KOPT-K1 (cell line): ENCODE data around the gene CNTN5.

ENCODE experiments used
- H3K27ac ChIP-seq: fragments of 200-600 bp; sonication (generic); 2 replicates; pipeline ENCODE4 v1.5.1; 2016; ENCODE audit warnings: antibody characterized with exemption, mild to moderate bottlenecking, low read depth, low read length; ENCODE audit not compliant: poor library complexity, severe bottlenecking
- H3K36me3 ChIP-seq: fragments of 200-600 bp; sonication (generic); 2 replicates; pipeline ENCODE4 v1.5.1; 2017; ENCODE audit warnings: antibody characterized with exemption, mild to moderate bottlenecking, low read length, moderate library complexity; ENCODE audit not compliant: insufficient read depth
- H3K9me3 ChIP-seq: fragments of 200-600 bp; sonication (generic); 2 replicates; pipeline ENCODE4 v1.5.1; 2017; ENCODE audit warnings: antibody characterized with exemption, low read length, mild to moderate bottlenecking; ENCODE audit not compliant: insufficient read depth, poor library complexity, severe bottlenecking

CNTN5 gene

GRCh38 chr11:99911116-99911515, 890.4 kb downstream of the CNTN5 start:
- H3K27ac ChIP-seq: no peak overlapping the region
- no peaks in the 10 kb centered on the region for H3K9me3 ChIP-seq
- no peaks in the 10 kb centered on the region for H3K36me3 ChIP-seq

- Histone ChIP-seq H3K27ac (no peak overlapping the region), H3K9me3 (no peaks in the 10 kb centered on the region), H3K36me3 (no peaks in the 10 kb centered on the region)
These were observed 895.3 kb downstream of the CNTN5 start for GRCh38 chr11:99916078-99916477.

- Histone ChIP-seq H3K9me3 (no peaks in the 10 kb centered on the region), H3K27ac (no peak overlapping the region)
These were observed 898.0 kb downstream of the CNTN5 start for GRCh38 chr11:99918761-99919160.

GRCh38 chr11:99920956-99921355, 900.2 kb downstream of the CNTN5 start:
- no peaks in the 10 kb centered on the region for H3K36me3 ChIP-seq
- no peaks in the 10 kb centered on the region for H3K9me3 ChIP-seq
- no peak overlapping the region for H3K27ac ChIP-seq

More at GRCh38 chr11:99918761-99919160, 898.0 kb downstream of the CNTN5 start:
- no peaks in the 10 kb centered on the region for H3K36me3 ChIP-seq

GRCh38 chr11:99925968-99926367, 905.2 kb downstream of the CNTN5 start:
- Histone ChIP-seq H3K36me3 (no peaks in the 10 kb centered on the region), H3K9me3 (no peaks in the 10 kb centered on the region), H3K27ac (no peak overlapping the region)

- H3K27ac ChIP-seq: no peak overlapping the region
- H3K36me3 ChIP-seq: no peaks in the 10 kb centered on the region
- no peaks in the 10 kb centered on the region for H3K9me3 ChIP-seq
These were observed 911.9 kb downstream of the CNTN5 start for GRCh38 chr11:99932684-99933083.

- H3K9me3 ChIP-seq: no peaks in the 10 kb centered on the region
These were observed 913.3 kb downstream of the CNTN5 start for GRCh38 chr11:99934008-99934407.

GRCh38 chr11:99937330-99937729, 916.6 kb downstream of the CNTN5 start:
- H3K9me3 ChIP-seq: no peaks in the 10 kb centered on the region
- no peaks in the 10 kb centered on the region for H3K36me3 ChIP-seq
- no peak overlapping the region for H3K27ac ChIP-seq

More at GRCh38 chr11:99934008-99934407, 913.3 kb downstream of the CNTN5 start:
- H3K36me3 ChIP-seq: no peaks in the 10 kb centered on the region
- no peak overlapping the region for H3K27ac ChIP-seq

GRCh38 chr11:99952816-99953215, 932.1 kb downstream of the CNTN5 start:
- Histone ChIP-seq H3K36me3 (no peaks in the 10 kb centered on the region), H3K27ac (no peak overlapping the region), H3K9me3 (no peaks in the 10 kb centered on the region)

GRCh38 chr11:99960536-99960935, 939.8 kb downstream of the CNTN5 start:
- H3K36me3 ChIP-seq: no peaks in the 10 kb centered on the region
- no peaks in the 10 kb centered on the region for H3K9me3 ChIP-seq
- H3K27ac ChIP-seq: no peak overlapping the region

GRCh38 chr11:99968336-99968735, 947.6 kb downstream of the CNTN5 start:
- Histone ChIP-seq H3K9me3 (no peaks in the 10 kb centered on the region), H3K27ac (no peak overlapping the region), H3K36me3 (no peaks in the 10 kb centered on the region)

- Histone ChIP-seq H3K9me3 (no peaks in the 10 kb centered on the region), H3K36me3 (no peaks in the 10 kb centered on the region), H3K27ac (no peak overlapping the region)
These were observed 953.2 kb downstream of the CNTN5 start for GRCh38 chr11:99973993-99974392.

- no peaks in the 10 kb centered on the region for H3K36me3 ChIP-seq
- H3K9me3 ChIP-seq: no peaks in the 10 kb centered on the region
- no peak overlapping the region for H3K27ac ChIP-seq
These were observed 958.3 kb downstream of the CNTN5 start for GRCh38 chr11:99979042-99979441.

- H3K9me3 ChIP-seq: no peaks in the 10 kb centered on the region
These were observed 967.2 kb downstream of the CNTN5 start for GRCh38 chr11:99987821-99988470.

GRCh38 chr11:99988471-99988837, 967.7 kb downstream of the CNTN5 start:
- no peaks in the 10 kb centered on the region for H3K36me3 ChIP-seq
- H3K9me3 ChIP-seq: no peaks in the 10 kb centered on the region
- H3K27ac ChIP-seq: no peak overlapping the region

More at GRCh38 chr11:99987821-99988470, 967.2 kb downstream of the CNTN5 start:
- Histone ChIP-seq H3K36me3 (no peaks in the 10 kb centered on the region), H3K27ac (no peak overlapping the region)

- Histone ChIP-seq H3K9me3 (no peaks in the 10 kb centered on the region), H3K27ac (no peak overlapping the region), H3K36me3 (no peaks in the 10 kb centered on the region)
These were observed 983.2 kb downstream of the CNTN5 start for GRCh38 chr11:100003985-100004384.
